GM19438 (cell line): ENCODE data around the gene RAP1GAP2.
"Not testable (repeated sequence)": the region's sequence is repeated elsewhere in the genome, so short reads cannot be mapped to it uniquely, and the experiment has no call there.

Experiments
- ATAC-seq: cut with Tn5 transposase; IDR thresholded peaks from one replicate; pipeline ENCODE4 v1.9.1; 2021; ENCODE audit warnings: low read depth; ENCODE audit not compliant: unreplicated experiment

RAP1GAP2 gene

DNA sequence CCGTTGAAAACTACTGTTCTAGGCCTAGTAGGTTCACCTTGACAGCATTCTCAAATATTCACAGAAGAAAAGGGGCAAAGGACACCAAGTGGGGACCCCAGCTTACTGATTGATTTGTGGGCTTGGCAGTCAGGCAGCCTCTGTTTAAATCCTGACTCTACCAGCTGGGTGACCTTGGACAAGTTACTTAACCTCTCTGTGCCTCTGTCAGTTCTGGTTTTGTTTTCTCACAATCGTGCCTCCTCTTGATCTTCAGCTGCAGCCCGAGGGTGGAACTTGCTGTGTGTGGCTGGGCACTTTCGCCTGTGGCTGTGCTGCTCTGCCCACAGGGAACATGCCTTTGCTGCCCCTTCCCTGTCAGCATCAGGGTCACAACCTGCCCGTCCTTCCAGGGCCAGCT lies 17.8 kb downstream of the RAP1GAP2 start:
- no peak for ATAC-seq

- ATAC-seq, result no peak
Measured at GRCh38 chr17:2814481-2815341, 18.5 kb downstream of the RAP1GAP2 start.

DNA sequence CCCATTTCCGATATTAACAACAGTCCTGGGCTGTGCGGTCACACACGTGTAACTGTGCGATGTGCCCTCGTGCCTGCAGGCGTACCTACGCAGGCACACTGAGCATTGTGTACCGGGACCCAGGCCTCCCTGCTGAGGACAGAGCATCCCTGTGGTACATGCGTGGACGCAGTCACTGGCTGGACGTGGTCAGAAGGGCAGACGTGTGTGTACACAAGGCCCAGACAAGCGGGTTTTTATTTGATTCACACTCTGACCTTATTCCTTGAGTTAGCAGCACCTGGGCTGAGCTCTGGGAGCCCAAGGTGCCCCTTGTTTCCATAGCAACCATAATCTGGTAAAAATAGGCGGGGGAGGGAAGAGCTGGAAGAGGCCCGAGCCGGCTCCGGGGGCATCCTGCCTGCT lies 19.5 kb downstream of the RAP1GAP2 start:
- ATAC-seq, result no peak

DNA sequence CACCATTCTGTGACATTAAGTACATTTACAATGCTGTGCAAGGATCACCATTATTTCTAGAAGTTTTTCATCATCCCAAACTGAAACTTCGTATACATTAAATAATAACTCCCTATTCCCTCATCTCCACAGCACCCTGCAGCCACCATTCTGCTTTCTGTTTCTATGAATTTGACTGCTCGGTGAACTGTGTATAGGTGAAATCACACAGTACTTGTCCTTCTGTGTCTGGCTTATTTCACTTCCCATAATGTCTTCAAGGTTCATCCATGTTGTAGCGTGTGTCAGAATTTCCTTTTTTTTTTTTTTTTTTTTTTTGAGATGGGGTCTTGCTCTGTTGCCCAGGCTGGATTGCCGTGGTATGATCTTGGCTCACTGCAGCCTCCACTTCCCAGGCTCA lies 20.4 kb downstream of the RAP1GAP2 start:
- no peak for ATAC-seq

DNA sequence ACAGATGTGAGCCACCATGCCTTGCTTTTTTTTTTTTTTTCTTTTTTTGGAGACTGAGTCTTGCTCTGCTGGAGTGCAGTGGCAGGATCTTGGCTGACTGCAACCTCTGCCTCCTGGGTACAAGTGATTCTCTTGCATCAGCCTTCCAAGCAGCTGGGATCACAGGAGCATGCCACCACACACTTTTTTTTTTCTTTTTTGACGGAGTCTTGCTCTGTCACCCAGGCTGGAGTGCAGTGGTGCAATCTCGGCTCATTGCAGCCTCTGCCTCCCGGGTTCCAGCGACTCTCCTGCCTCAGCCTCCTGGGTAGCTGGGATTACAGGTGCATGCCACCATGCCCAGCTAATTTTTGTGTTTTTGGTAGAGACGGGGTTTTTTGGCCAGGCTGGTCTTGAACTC lies 23.1 kb downstream of the RAP1GAP2 start:
- not testable (repeated sequence) for ATAC-seq

DNA sequence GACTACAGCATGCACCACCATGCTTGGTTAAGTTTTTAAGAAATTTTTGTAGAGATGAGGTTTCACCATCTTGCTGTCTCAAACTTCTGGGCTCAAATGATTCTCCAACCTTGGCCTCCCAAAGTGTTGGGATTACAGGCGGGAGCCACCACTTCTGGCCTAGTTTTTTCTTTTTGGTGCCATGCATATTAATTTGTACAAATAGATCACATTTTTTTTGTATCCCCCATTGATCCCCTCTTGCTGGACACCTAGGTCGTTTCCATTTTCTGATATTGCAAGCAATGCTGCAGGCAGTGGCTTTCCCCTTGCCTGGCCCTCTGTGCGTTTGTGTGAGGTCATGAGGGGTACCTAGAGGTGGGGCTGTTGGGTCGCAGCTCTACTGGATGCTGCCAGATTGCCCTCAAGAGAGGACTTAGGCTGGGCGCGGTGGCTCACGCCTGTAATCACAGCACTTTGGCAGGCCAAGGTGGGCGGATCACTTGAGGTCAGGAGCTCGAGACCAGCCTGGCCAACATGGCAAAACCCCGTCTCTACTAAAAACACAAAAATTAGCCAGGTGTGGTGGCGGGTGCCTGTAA lies 23.8 kb downstream of the RAP1GAP2 start:
- no peak for ATAC-seq

DNA sequence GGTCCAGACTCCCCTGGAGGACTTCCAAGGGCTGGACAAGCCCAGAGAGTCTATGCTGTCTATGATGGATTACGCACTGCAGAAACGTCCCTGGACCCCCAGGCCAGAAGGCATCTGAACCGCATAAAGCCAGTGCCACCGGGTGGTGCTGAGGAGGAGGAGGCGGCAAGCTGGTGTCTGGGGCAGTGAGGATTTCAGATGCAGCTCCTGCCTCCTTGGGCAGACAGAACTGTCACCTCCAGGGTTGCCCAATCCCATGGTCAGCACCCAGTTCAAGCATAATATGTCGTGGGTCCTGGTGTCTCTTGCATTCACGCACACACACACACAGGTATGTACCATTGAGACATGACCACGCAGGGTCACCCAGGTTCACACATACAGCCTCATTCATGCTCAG lies 25.6 kb downstream of the RAP1GAP2 start:
- ATAC-seq, result no peak

DNA sequence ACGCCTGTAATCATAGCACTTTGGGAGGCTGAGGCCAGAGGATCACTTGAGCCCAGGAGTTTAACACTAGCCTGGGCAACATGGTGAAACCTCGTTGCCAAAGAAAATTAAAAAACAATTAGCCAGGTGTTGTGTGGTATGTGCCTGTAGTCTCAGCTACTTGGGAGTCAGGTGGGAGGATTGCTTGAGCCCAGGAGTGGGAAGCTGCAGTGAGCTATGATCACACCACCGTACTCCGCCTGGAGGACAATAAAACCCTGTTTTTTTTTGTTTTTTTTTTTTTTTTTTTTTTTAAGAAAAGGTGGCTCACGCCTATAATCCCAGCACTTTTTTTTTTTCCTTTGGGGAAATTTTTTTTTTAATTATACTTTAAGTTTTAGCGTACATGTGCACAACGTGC lies 26.1 kb downstream of the RAP1GAP2 start:
- ATAC-seq, result no peak

GRCh38 chr17:2825253-2825970 lies 29.2 kb downstream of the RAP1GAP2 start:
- ATAC-seq, result no peak

GRCh38 chr17:2828397-2829038 lies 32.3 kb downstream of the RAP1GAP2 start:
- ATAC-seq, result no peak

GRCh38 chr17:2830678-2831077 lies 34.4 kb downstream of the RAP1GAP2 start:
- ATAC-seq, result no peak

GRCh38 chr17:2835780-2836179 lies 39.5 kb downstream of the RAP1GAP2 start:
- no peak for ATAC-seq

- peak; percentile 83 for ATAC-seq
Measured at GRCh38 chr17:2837147-2837561, 40.9 kb downstream of the RAP1GAP2 start.

- no peak for ATAC-seq
Measured at GRCh38 chr17:2841606-2842005, 45.4 kb downstream of the RAP1GAP2 start.

DNA sequence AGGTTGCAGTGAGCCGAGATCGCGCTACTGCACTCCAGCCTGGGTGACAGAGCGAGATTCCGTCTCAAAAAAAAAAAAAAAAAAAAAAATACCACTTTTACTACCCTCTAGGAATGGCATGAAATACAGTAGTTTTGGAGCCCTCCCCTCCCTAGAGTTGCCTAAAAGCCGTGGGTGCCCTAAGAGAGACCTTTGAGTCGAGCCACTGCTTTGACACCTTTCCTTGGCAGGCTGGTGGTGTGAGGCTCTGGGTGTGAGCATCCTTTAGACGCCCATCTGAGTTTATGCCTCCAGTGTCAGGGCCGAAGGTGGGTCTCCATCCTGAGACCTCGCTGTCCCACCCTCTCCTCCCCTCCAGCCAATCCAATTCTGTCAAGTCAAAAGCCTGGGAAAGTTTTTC lies 46.2 kb downstream of the RAP1GAP2 start:
- ATAC-seq, result no peak

DNA sequence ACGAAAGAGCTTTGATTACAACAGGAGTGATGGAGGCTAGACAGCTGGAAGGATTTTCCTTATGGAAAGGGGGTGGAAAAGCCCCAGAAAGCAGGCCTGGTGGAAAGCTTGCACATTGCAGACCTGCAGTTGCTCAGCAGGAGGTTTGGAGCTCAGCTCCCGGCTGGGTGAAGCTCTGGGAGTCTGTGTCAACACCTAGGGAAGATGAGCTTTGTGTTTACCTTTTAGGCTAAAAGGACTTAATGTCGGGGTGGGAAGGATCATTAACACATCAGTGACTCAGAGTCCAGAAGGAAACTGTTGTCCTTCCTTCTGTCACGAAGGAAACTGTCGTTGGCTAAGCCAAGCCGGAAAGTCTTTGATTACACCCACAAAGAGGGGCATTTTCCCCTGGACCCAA lies 48.2 kb downstream of the RAP1GAP2 start:
- no peak for ATAC-seq

- no peak for ATAC-seq
Measured at GRCh38 chr17:2847381-2848333, 51.4 kb downstream of the RAP1GAP2 start.

DNA sequence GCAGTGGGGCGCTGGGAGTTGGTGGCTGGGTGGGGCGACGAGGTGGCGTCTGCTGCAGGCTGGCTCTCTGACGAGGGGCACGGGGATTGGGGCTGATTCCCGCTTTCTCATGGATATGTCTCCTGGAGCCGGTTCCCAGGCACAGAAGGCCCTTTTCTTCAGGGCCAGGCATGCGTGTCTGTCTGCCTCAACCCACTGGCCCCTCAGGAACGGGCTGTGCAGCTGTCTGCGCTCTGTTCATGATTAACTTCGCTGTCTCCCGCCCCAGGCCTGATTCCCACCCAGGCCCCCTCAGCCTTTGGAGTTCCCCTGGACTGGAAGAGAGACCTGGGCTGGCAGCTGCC lies 53.1 kb downstream of the RAP1GAP2 start:
- no peak for ATAC-seq

DNA sequence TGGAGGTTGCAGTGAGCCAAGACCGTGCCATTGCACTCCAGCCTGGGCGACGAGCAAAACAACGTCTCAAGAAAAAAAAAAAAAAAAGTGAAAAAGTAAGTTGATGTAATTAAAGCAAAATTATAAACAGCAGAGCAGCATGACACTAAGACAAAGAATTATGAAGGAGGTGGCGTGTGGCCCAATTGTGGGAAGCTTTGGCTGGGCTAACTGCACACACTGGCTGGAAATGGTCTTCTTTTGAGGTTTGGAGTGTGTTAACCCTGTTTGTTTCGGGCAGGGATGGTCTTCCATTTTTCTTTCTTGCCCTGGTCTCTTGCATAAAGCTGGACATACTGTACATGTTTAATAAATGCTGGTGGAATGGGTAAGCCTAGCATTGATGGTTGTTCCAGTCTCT lies 54.8 kb downstream of the RAP1GAP2 start:
- ATAC-seq, result no peak

DNA sequence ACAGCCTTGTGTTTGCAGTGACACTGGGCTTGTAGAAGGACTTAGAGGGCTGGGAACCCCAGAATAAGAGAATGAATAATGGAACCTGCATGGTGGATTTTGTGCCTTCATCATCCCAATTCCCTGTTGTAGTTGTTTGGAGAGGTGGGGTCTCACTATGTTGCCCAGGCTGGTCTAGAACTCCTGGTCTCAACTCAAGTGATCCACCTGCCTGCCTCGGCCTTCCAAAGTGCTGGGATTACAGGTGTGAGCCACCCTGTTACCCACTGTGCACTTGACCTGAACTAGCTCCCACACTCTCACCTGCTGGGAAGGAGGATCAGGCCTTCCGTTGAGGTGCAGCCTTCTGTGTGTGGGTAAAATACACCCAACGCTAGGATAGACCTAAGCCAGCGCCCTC lies 55.4 kb downstream of the RAP1GAP2 start:
- ATAC-seq, result no peak
